Endothelial cell of umbilical vein (primary cell): ENCODE results near the gene TMEM176A. TPM values are rescaled to one million over a fixed set of nuclear protein-coding genes. Genes with fewer than 3 reads are reported as not detected.

ENCODE experiments used
- BruUV-seq: library from RNA; stranded (reverse); fragments of 400-500 nt; replicated peaks from 2 replicates; lab custom pipeline; 2021; lab: Mats Ljungman, UMichigan
- CTCF ChIA-PET: fragments of 300-600, 350-600 bp; sonication (Branson Sonifier 250); formaldehyde crosslinking; loops from one replicate; lab custom pipeline; 2021; ENCODE audit warnings: antibody characterized with exemption, inconsistent platforms; lab: Charles Lee
- POLR2A ChIA-PET: fragments of 300-600, 350-600 bp; sonication (Branson Sonifier 250); formaldehyde crosslinking; loops from one replicate; lab custom pipeline; 2021; ENCODE audit warnings: antibody characterized with exemption, inconsistent platforms; lab: Charles Lee
- DNase-seq: peaks from one replicate; pipeline ENCODE4 v3.0.0-alpha.2; 2011; ENCODE audit warnings: low read depth, low spot score
- FAIRE-seq: peaks from 2 replicates; lab custom pipeline; 2011; peaks lifted over from hg19 to GRCh38; lab: Jason Lieb, UNC
- H2AFZ ChIP-seq: 2 replicates; pipeline ENCODE4 v1.6.0; 2012; ENCODE audit warnings: low read depth, low read length, control low read depth, inconsistent platforms
- H3K27ac ChIP-seq: 2 replicates; pipeline ENCODE4 v1.5.1; 2011; ENCODE audit warnings: low read depth, mild to moderate bottlenecking, control low read depth, low read length, moderate library complexity; ENCODE audit not compliant: insufficient read depth
- H3K27me3 ChIP-seq, 2 experiments: 2 replicates each; pipeline versions ENCODE4 v1.6.0 to v1.6.1; 2011; ENCODE audit warnings: low read length in 2 of 2, mixed read lengths in 1 of 2; ENCODE audit not compliant: control insufficient read depth in 2 of 2, insufficient read depth in 2 of 2
- H3K36me3 ChIP-seq, 2 experiments: 2 replicates in 1 of 2; 3 replicates in 1 of 2; pipeline ENCODE4 v1.5.1; 2011; ENCODE audit warnings: low read length in 2 of 2, mild to moderate bottlenecking in 1 of 2, moderate library complexity in 1 of 2; ENCODE audit not compliant: control insufficient read depth in 2 of 2, insufficient read depth in 2 of 2; ENCODE audit errors: extremely low read depth in 1 of 2
- H3K4me1 ChIP-seq: 3 replicates; pipeline ENCODE4 v1.5.1; 2011; ENCODE audit warnings: mild to moderate bottlenecking, low read length; ENCODE audit not compliant: control insufficient read depth, insufficient read depth; ENCODE audit errors: extremely low read depth
- H3K4me2 ChIP-seq: 2 replicates; pipeline ENCODE4 v1.6.1; 2011; ENCODE audit warnings: low read length, control low read depth, mixed read lengths; ENCODE audit not compliant: insufficient read depth
- H3K4me3 ChIP-seq, 3 experiments: fragments of 200-600 bp in 1 of 3; sonication (generic), shearing (Covaris generic) in 1 of 3; replicated peaks in 1 of 3; 2 replicates each; pipeline ENCODE4 v1.5.1; 2011 to 2016; ENCODE audit warnings: control low read depth in 3 of 3, low read length in 3 of 3, mild to moderate bottlenecking in 2 of 3, inconsistent platforms in 1 of 3, low read depth in 1 of 3, moderate library complexity in 1 of 3; ENCODE audit not compliant: insufficient read depth in 1 of 3
- H3K79me2 ChIP-seq: 2 replicates; pipeline ENCODE4 v1.6.0; 2012; ENCODE audit warnings: low read length, inconsistent platforms; ENCODE audit not compliant: control insufficient read depth, insufficient read depth
- H3K9ac ChIP-seq: replicated peaks from 2 replicates; pipeline ENCODE3; 2011; ENCODE audit warnings: low read length, control low read depth; ENCODE audit not compliant: insufficient read depth; ENCODE audit errors: extremely low read depth
- H3K9me1 ChIP-seq: replicated peaks from 3 replicates; pipeline ENCODE4 v1.6.0; 2011; ENCODE audit warnings: mild to moderate bottlenecking, low read length; ENCODE audit not compliant: control insufficient read depth, insufficient read depth; ENCODE audit errors: extremely low read depth
- H3K9me3 ChIP-seq: replicated peaks from 2 replicates; pipeline ENCODE4 v1.5.1; 2012; ENCODE audit warnings: low read length, inconsistent platforms; ENCODE audit not compliant: control insufficient read depth, insufficient read depth
- H4K20me1 ChIP-seq: replicated peaks from 2 replicates; pipeline ENCODE3; 2011; ENCODE audit warnings: mild to moderate bottlenecking, low read length; ENCODE audit not compliant: control insufficient read depth, insufficient read depth; ENCODE audit errors: extremely low read depth
- FOS ChIP-seq: IDR thresholded peaks from 2 replicates; pipeline ENCODE4 v1.6.1; 2011; ENCODE audit warnings: mild to moderate bottlenecking, low read length, moderate library complexity, borderline replicate concordance; ENCODE audit not compliant: insufficient read depth
- POLR2AphosphoS5 ChIP-seq: IDR thresholded peaks from 2 replicates; pipeline ENCODE4 v1.6.1; 2012; ENCODE audit warnings: low read depth, mild to moderate bottlenecking, control low read depth, low read length, moderate library complexity; ENCODE audit not compliant: insufficient read depth
- dilution Hi-C: fragments of 300-500 bp; cut with MboI; formaldehyde crosslinking; loops from one replicate; pipeline ENCODE4 v1.15.0; 2019; ENCODE audit warnings: low sequenced_read_pairs; ENCODE audit not compliant: extremely low pct_ligation_motif_present
- intact Hi-C: fragments of 100-400 bp; cut with micrococcal nuclease; formaldehyde crosslinking; loops from one replicate; pipeline ENCODE4 v1.10.0; 2022
- polyA plus RNA-seq, 4 experiments: library from polyadenylated mRNA; depleted of rRNA in 3 of 4; stranded (reverse) in 3 of 4; unstranded in 1 of 4; fragments of >200 nt; gene quantifications; 2 replicates each; pipeline versions ENCODE4 v1.2.1 to v1.2.3, GENCODE V29; 2011 to 2012; ENCODE audit warnings: missing spikeins in 1 of 4
- total RNA-seq: library from RNA; stranded (reverse); gene quantifications from 2 replicates; pipeline ENCODE4 v1.2.3, GENCODE V29; 2021
- TF ChIP-seq, protein P1 (sequence below): IDR thresholded peaks from 2 replicates; pipeline ENCODE4 v1.6.1; 2011; ENCODE audit not compliant: insufficient read depth, insufficient read length
- TF ChIP-seq, protein P2 (sequence below), 2 donors: IDR thresholded peaks; 1 replicate in 1 of 2; 2 replicates in 1 of 2; pipeline ENCODE4 v1.5.1; 2011; ENCODE audit warnings: low read length in 2 of 2, mild to moderate bottlenecking in 2 of 2, moderate library complexity in 2 of 2, control low read depth in 1 of 2, inconsistent platforms in 1 of 2, low read depth in 1 of 2; ENCODE audit not compliant: insufficient read depth in 1 of 2; ENCODE audit errors: extremely low read depth in 1 of 2

Gene TMEM176A
- total and polyA plus RNA-seq, 2 donors (not counting 3 experiments of a cell fraction or from before 2014, with no cell fraction given): not detected

DNA sequence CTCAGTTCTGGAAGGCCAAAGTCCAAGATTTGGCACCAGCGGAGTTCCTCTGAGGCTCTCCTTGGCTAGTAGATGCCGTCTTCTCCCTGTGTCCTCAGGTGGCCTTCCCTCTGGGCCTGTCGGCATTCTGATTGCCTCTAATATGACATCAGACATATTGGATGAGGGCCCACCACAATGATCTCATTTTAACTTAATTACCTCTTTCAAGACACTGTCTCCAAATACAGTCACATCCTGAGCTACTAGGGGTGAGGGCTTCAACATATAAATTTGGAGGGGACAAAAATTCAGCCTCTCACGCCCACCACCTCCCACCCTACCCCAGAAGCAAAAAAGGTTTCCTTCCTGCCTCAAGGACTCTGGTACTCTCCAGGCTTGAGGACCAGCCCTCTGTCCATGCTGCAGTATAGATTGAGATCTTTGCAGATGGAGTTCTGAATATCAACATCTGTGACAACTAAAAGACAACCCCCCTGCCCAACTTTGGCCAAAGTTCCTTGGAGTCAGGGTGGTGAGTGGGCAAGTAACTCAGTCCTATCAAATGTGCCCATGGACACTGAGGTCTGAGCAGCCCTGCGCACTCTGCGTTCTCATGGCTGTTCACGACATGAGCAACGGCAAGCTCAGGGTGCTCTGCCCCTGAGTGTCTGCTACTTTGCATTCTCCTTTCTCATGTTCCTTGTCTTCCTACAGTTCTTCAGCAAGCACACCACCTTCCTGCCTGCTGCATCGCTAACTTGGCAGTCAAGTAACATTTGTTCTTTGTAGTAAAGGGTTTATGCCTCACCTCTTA lies 11.9 kb upstream of the TMEM176A start:
- DNase-seq: no peak
- Histone ChIP-seq H3K79me2 (no peaks in the 10 kb centered on the region), H3K9me1 (no peaks in the 10 kb centered on the region), H4K20me1 (no peaks in the 10 kb centered on the region), H3K4me2 (no peak overlapping the region), H3K4me1 (no peaks in the 10 kb centered on the region), H3K36me3 (no peaks in the 10 kb centered on the region), H3K27me3 (peaks cover 16 to 20% of the 10 kb centered on the region in 2 experiments), H3K4me3 (no peak overlapping the region), H2AFZ (no peak overlapping the region), H3K9ac (no peak overlapping the region), H3K9me3 (no peaks in the 10 kb centered on the region), H3K27ac (no peak overlapping the region)
- ChIA-PET POLR2A (no interaction called here), CTCF (interaction anchor here (1.2 to 3.2 kb wide), 2 partner anchors 10 kb away, joined by 3 to 20 read pairs; no protein-coding TSS in a partner anchor)
- no TSS peak for BruUV-seq
- intact Hi-C loops (no loop called here), dilution Hi-C loops (no loop called here)
- FAIRE-seq: no peak
- TF ChIP-seq POLR2AphosphoS5: no peak
- no peak for TF ChIP-seq FOS
- TF ChIP-seq, protein P1, sequence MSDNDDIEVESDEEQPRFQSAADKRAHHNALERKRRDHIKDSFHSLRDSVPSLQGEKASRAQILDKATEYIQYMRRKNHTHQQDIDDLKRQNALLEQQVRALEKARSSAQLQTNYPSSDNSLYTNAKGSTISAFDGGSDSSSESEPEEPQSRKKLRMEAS: no peak
- TF ChIP-seq, protein P2, sequence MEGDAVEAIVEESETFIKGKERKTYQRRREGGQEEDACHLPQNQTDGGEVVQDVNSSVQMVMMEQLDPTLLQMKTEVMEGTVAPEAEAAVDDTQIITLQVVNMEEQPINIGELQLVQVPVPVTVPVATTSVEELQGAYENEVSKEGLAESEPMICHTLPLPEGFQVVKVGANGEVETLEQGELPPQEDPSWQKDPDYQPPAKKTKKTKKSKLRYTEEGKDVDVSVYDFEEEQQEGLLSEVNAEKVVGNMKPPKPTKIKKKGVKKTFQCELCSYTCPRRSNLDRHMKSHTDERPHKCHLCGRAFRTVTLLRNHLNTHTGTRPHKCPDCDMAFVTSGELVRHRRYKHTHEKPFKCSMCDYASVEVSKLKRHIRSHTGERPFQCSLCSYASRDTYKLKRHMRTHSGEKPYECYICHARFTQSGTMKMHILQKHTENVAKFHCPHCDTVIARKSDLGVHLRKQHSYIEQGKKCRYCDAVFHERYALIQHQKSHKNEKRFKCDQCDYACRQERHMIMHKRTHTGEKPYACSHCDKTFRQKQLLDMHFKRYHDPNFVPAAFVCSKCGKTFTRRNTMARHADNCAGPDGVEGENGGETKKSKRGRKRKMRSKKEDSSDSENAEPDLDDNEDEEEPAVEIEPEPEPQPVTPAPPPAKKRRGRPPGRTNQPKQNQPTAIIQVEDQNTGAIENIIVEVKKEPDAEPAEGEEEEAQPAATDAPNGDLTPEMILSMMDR (IDR thresholded peaks at IDR 0.05; ENCODE audit: extremely low read depth in 1 of 2, insufficient read depth in 1 of 2, low read depth in 1 of 2, low read length in 2 of 2): no peak
